ENCODE data around the gene PCSK9.

PCSK9 gene

DNA sequence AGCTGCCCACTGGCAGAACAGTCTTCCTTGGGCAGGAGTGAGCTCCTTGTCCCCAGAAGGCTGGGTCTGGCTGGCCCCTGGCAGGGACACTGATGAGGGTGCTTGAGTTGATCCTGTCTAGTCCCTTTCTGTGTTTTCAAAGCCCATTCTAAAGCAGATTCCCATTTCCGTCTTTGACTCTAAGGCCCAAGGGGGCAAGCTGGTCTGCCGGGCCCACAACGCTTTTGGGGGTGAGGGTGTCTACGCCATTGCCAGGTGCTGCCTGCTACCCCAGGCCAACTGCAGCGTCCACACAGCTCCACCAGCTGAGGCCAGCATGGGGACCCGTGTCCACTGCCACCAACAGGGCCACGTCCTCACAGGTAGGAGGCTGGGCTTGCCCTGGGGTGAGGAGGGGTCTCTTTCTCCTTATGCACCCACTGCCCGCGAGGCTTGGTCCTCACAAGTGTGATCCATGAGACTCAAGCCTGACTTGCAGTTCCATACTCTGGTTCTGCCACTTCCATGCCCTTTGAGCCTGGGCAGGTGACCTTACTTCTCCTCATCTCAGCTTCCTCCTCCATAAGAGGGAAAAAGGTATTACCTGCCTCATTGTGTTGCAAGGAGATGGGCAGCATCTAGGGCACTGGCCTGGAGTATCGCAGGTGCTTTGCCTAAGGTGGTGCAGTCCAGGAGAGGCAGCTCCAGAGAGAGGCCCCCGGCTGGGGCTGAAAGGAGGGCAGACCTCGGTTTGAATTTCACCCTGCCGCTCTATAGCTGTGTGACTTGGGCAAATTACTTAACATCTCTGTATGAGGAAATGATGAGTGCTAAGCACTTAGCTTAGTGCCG, 20.2 kb downstream of the PCSK9 start:
- DNase-seq (ENCODE audit: low read depth in 2 of 2) = no peak

DNA sequence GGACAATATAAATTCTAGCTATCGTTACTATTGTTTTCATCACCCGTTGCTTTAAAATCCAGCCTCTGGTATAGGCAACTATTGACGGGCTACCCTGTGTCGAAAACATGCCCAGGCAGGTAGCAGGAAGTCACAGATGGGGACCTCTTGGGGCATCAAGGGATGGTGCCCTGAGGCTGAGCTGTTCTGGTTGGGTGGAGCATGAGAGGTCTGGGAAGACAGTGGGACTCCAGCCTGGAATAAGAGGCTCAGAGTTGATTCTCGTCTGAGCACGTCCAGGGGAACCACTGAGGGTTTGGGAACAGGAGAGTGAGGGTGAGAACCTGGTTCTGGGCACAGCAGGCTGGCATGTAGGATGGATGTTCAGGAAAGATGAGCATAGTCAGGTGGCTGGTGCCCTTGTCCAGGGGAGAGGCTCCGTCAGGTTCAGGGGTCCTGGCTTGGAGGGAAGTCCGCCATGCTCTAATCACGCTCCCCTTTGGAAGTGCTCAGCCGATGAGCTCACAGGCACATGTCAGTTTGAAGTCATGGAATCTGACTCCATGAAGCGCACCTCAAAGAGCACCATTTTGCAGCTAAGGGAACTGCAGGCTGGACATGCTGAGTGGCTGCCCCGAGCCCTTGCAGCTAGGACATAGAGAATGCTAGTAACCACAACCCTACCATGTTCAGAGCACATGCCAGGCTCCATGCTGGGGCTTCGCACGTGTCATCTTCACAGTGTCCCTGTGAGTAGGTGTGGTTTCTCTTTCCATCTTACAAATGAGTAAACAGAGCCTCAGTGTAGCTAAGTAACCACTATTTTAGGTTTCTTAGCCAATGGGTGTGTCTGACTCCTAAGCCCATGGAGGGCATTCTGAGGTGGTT, 21.0 kb downstream of the PCSK9 start:
- DNase-seq (ENCODE audit: low read depth in 2 of 2) = no peak

DNA sequence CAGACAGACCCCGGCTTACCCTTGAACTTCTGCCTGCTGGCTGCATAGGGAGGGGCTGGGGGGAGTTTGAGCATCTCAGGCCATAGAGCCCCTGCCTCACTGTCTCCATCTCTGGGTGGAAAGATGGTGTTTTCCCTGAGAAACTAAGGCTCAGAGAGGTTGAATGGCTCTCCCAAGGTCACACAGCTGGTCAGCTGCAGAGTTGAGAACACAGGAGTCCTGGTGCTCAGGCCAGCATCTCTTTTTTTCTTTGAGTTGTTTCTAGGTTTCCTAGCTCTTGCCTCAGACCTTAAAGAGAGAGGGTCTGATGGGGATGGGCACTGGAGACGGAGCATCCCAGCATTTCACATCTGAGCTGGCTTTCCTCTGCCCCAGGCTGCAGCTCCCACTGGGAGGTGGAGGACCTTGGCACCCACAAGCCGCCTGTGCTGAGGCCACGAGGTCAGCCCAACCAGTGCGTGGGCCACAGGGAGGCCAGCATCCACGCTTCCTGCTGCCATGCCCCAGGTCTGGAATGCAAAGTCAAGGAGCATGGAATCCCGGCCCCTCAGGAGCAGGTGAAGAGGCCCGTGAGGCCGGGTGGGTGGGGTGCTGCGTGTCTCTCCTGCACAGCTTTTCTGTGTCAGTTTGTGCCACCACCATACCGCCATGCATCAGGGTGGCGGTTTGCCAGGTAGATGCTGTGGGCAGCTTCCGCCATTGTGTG, 21.8 kb downstream of the PCSK9 start:
- no peak for DNase-seq (ENCODE audit: low read depth in 2 of 2)

DNA sequence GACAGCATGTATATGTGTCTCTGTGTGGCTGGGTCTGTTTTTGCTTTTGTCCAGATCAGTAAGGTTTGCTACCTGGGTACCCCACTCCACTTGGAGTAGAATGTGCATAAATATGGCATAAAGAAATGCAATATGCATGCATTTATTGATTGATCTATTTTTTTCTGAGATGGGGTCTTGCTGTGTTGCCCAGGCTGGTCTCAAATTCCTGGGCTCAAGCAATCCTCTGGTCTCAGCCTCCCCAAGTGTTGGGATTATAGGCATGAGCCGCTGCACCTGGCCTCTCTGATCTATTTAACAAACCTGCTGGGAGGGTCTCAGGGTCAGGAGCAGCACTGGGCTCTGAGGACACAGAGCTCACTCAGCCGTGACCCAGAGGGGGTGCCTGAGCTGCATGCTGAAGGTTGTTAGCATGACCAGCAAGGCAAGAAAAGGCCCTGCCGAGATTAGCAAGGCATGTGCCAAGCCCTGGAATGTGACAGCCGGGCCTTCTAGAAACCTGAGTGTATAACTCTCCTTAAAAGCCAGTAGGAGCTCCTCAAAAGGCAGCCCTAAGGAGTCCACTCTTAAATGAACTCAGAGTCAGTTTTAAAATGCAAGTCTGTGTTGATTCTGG, 22.5 kb downstream of the PCSK9 start:
- DNase-seq (ENCODE audit: low read depth in 2 of 2) = no peak

DNA sequence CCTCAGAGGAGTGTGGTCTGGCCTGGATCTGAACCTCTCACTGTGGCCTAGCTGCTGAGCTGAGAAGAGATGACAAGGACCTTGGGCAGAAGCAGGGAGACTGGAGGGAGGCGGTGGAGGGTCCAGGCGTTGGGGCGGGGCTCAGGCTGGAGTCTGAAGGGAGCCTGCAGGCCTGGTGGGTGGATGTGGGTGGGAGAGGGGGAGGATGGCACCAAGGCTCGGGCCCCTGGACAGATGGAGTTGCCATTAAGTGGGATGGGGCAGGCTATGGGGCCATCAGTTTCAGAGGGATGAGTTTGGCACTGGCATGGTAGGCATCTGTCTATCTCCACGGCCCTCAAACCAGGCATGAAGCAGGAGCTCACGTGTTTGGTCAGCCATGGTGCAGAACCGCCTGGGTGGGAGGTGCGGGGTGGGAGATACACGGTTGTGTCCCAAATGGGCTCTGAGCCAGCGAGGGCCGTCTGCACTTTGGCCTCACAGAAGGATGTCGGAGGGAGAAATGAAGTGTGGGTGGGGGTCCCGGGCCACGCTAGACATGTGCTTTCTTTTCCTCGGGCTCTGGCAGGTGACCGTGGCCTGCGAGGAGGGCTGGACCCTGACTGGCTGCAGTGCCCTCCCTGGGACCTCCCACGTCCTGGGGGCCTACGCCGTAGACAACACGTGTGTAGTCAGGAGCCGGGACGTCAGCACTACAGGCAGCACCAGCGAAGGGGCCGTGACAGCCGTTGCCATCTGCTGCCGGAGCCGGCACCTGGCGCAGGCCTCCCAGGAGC, 23.6 kb downstream of the PCSK9 start:
- no peak for DNase-seq (ENCODE audit: low read depth in 2 of 2)

DNA sequence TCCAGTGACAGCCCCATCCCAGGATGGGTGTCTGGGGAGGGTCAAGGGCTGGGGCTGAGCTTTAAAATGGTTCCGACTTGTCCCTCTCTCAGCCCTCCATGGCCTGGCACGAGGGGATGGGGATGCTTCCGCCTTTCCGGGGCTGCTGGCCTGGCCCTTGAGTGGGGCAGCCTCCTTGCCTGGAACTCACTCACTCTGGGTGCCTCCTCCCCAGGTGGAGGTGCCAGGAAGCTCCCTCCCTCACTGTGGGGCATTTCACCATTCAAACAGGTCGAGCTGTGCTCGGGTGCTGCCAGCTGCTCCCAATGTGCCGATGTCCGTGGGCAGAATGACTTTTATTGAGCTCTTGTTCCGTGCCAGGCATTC, 24.2 kb downstream of the PCSK9 start:
- DNase-seq (ENCODE audit: low read depth in 2 of 2) = no peak

DNA sequence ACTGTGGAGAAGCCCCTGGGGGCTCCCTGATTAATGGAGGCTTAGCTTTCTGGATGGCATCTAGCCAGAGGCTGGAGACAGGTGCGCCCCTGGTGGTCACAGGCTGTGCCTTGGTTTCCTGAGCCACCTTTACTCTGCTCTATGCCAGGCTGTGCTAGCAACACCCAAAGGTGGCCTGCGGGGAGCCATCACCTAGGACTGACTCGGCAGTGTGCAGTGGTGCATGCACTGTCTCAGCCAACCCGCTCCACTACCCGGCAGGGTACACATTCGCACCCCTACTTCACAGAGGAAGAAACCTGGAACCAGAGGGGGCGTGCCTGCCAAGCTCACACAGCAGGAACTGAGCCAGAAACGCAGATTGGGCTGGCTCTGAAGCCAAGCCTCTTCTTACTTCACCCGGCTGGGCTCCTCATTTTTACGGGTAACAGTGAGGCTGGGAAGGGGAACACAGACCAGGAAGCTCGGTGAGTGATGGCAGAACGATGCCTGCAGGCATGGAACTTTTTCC, 24.8 kb downstream of the PCSK9 start:
- no peak for DNase-seq (ENCODE audit: low read depth in 2 of 2)

DNA sequence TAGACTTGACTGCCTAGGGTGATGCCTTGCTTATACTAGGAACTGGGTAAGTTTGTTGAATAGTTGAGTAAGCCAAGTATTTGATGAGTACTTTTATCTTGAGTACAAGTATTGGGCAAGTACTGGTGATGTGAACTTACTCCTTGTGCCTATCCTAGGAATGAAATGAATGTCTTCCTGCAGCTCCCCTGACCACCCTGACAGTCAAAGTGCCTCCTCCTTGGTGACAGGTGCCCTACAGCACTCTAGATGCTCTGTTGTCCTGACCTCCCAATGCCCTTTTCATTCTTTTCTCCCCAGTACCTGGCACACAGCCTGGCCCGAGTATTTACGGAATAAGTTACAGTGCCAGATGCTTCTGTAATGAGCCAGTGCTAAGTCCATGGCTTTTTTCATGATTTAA, 25.5 kb downstream of the PCSK9 start:
- no peak for DNase-seq (ENCODE audit: low read depth in 2 of 2)

DNA sequence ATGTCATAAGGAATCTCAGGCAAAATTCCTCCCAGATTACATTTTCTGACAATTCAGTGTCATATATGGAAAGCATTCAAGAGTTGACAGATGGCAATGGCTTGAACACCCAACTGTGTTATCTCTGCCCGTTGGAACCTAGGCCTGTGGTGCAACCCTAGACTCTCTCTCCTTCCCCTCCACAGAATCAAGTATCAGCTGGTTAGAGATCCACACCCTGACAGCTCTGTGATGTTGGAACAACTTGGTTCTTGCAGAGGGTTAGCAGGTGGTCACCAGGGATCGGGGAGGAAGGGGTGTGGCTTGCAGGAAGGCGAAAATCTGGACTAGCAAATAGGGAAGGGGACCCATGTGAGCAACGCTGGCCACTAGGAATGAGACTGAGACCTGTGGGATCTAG, 26.3 kb downstream of the PCSK9 start:
- no peak for DNase-seq (ENCODE audit: low read depth in 2 of 2)

DNA sequence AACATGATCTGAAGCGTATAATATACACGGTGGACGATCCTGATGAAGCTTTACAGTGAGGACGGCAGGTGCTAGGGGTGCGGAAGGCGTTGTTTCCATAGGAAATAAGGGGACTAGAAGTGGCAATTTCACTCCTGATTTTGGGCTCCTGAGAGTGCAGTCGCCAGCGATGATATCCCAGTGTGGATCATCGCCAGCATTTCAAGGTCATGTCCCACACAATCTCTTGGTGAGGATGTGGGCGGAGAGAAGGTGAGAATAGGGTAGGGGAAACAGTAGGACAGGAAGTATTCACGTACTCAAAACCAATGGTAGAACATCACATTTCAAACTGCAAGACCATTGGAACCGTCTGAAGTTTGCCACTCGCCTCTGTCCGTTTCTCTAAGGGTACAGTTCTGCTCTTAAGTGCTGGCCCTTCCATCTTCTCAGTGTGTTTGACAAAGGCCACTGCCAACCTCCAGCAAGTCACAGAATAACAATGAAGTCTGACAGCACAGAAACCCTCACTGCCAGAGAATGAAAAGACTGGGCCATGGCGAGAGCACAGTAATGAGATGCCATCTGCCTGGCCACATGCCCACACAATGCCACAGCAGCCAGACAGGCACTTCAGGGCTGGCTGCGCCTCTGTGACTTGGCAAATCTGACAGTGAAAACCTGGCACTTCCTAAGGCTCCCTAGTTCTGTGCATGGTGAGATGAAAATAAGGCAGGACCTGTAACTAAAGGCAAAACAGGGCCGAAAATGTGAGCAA, 27.9 kb downstream of the PCSK9 start:
- no peak for DNase-seq (ENCODE audit: low read depth in 2 of 2)

DNA sequence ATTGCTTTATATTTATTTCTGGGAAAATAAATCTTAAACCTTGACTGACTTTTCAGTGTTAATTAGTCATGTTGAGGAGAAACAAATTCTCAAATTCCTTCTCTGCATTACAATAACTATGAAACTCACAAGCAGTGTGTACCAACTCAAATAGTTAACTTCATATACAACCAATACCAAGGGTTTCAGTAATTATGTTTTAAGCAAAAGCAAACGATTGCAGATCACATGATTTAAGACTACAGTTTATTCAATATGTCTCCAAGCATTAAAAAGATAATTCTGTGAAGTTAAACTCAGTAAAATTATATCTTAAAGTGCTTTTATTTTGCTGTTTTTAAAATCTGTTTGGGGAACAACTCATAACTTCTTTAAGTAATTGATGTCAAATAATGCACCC, 28.6 kb downstream of the PCSK9 start:
- no peak for DNase-seq (ENCODE audit: low read depth in 2 of 2)

DNA sequence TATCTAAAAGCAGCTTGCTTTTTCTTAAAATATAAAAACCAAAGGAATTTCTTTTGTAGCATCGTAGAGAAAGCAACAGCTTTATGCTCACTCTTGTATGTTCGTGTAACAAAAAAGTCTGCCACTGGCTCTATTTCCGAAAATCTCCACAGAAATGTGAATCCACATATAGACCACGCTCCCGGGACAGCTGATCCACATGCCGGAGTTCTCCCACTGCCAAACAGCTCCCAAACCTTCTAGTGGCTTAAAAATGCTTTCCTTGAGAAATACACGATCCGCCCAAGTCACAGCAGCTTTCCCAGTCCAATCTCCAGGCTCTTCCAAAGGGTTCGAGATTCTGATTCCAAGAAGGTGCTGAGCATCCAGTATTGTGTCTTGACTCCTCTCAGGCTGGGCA, 29.3 kb downstream of the PCSK9 start:
- no peak for DNase-seq (ENCODE audit: low read depth in 2 of 2)

DNA sequence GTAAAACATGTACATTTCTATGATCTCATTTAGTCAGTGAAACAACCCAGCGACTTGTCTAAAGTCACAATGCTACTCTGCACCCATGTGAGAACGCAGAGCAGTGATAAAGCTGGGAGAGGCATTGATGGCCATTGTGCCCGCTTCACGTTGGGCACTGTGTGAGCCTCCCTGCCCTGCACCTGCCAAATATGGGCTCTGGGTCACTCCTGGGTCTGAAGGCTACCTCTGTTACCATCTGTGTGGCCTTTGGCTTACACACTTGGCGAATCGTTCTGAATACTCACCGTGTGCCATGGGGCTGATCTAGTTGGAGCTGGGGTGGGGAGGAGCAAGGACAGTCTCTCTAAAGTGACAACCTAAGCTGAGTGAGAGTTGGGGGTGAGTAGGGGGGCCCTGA, 29.9 kb downstream of the PCSK9 start:
- no peak for DNase-seq (ENCODE audit: low read depth in 2 of 2)

DNA sequence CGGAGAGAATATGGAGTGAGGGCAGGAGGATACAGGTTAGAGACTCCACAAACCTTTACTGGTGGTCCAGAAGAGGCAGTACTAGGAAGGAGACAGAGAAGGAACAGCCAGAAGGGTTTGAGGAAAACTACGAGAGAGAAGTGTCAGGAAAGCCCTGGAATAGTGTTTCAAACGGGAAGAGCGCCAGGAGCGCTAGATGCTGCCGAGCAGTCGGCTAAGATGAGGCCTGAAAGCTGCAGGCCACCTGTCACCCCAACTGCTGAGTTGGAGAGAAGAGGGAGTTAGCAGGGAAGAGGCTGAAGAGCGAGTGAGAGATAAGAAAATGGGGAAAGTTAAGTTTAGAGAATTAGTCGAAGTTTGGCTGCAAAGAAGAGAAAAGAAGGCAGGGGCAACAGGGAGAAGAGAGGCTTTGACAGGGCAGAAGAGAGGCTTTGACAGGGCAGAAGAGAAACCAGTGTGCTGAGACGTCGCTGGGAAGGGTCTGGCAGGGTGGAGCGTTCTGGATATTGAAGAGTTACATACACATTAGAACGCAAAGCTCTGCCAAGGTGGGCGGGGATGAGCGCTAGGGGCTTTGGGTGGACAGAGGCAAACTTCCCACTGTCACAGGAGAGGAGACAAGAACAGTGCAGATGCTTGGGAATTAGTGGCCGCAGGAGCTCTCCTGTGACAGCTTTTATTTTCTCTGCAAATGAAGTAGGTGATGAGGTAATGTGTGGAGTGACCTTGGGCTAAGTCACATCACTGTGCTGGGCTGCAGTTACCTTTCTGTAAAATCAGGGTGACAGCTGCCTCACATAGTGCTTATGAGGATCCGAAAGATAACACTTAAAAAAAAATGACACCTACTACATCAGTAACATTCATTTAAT, 31.2 kb downstream of the PCSK9 start:
- DNase-seq (ENCODE audit: low read depth in 2 of 2) = no peak

DNA sequence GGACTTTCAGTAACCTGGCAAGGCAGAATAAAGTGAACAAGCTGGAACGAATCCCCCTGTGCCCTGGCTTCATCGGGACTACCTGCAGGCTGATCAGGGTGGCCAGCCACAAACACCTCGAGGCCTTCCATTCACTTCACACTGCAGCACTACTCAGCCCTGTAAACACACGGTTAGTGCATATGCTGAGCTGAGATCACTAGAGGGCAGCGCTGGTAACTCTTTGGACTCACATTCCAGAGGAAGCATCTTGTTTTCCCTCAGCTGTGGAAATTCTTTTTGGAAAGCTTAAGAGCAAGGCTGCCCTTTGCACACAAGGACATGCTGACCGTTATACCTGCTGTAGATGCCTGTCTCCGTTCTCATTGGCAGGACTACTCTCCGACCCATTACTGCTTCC, 32.1 kb downstream of the PCSK9 start:
- DNase-seq (ENCODE audit: low read depth in 2 of 2) = no peak

DNA sequence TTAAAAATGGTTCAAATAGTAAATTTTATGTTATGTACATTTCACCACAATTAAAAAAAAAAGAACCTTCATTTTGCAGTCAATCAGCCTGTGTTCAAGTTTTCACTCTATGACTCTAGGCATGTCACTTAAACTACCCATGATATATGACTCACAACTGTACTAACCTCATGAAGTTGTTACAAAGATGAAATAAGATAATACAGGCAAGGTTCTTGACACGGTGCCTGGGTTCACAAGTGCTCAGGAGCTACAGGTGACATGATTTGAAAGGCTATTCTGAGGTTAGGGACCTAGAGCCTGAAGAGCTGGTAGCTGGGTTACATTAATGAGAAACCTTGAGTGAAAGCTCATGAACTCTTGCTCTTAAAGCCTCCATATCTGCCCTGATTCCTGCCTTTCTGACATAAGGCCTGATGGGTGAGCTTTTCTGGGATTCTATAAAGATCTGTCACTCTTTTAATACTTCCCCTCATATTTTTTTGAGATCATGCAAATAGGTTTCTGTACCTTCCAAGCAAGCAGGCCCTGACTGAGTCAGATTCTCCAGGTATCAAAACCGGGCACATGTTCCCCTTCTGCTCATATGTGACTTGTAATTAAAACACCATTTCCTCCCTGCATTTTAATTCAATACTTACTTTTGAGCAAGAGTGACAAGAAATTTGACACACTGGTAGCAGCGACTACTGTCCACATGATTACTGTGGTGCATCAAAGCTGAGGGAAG, 34.0 kb downstream of the PCSK9 start:
- DNase-seq (ENCODE audit: low read depth in 2 of 2) = no peak

DNA sequence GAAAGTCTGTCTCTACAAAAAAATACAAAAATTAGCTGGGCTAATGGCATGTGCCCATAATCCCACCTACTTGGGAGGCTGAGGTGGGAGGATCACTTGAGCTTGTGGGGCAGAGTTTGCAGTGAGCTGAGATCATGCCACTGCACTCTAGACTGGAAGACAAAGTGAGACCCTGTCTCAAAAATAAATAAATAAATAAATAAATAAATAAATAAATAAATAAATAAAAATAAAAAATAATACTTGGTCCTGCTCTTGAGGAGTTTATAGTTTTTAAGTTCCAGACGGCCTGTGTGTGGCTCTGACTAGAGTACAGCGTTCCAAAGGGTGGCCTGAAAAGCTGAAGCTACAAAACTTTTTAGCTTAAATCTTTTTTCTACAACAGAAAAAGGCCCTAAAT, 35.1 kb downstream of the PCSK9 start:
- DNase-seq (ENCODE audit: low read depth in 2 of 2) = no peak

DNA sequence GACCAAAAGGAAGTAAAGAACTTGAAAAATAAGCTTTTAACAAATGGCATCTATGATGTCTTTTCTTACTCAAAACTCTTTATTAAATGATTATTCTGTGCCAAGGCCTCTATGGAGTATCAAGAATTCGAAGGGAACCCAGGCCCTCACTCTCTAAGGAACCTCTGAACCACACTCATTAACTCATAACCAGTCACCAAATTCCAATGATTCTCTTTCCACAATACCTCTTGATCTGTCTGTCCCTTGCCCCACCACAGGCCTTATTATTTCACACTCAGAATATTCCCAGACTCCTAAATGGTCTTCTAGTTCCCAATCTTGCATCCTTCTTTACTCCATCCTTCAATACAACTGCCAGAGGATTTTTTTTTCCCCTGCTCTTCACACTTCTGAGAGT, 37.0 kb downstream of the PCSK9 start:
- DNase-seq (ENCODE audit: low read depth in 2 of 2) = no peak

DNA sequence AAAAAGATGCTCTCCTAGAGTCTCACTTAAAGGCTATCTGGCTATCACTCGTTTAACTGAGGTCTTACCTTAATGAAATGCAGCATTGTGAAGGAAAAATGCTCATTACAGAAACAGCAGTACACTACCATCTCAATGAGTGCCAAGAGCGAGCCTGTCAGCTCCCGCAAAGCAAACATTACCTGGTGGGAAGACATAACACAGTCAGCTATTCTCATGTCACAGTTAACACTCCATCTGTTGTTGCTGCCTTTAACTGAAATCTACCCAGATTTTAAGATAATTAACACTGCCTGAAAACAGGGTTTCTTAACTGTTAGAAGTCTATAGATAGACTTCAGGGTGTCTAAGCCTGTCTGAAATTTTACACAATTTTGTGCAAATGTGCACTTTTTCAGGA, 39.1 kb downstream of the PCSK9 start:
- no peak for DNase-seq (ENCODE audit: low read depth in 2 of 2)

Data from stimulated activated CD4-positive, alpha-beta T cell treated with anti-CD3 and anti-CD28 coated beads, Interleukin-4, amount 100 ng/mL, for 48 hours (primary cell).